GM19240 (cell line): Measurements from ENCODE around the gene PFDN6.
A peak's percentile ranks its signal among the peaks of the same experiment; 100 is the strongest.

Experiments used
- DNase-seq: peaks from one replicate; pipeline ENCODE4 v3.0.0; 2011; ENCODE audit warnings: low spot score; ENCODE audit not compliant: insufficient read length

Gene PFDN6

GRCh38 chr6:33295621-33296369, 6.4 kb downstream of the PFDN6 start:
- DNase-seq, result no peak

DNA sequence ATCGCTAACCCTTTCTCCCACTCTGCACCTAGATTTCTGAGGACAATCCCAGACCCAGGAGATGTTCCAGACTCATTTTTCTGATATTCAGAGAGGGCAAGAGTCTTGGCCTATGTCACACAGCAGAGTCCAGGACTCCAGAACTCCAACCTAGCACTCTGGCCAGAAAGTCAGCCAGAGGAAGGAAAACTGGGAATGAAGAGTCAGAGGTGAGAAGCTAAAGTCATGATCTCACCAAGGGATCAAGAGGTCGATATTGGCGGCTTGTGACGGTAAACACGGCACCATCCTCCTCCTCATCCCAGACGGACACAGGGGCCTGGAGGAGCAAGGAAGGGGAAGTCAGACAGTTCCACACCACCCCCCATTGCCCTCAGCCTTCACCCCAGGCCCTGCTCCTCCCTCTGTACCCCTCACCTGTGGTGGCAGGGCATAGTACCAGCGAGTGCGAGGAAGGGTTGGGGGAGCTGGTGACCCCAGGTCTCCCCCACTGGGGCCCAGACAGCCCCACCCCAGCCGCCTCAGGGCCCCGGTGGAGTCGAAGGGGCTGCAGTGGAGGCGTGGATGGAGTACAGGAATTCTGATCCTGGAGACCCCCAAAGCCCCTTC, 7.5 kb downstream of the PFDN6 start:
- no peak for DNase-seq

- no peak for DNase-seq
Measured at GRCh38 chr6:33297406-33297955, 8.1 kb downstream of the PFDN6 start.

DNA sequence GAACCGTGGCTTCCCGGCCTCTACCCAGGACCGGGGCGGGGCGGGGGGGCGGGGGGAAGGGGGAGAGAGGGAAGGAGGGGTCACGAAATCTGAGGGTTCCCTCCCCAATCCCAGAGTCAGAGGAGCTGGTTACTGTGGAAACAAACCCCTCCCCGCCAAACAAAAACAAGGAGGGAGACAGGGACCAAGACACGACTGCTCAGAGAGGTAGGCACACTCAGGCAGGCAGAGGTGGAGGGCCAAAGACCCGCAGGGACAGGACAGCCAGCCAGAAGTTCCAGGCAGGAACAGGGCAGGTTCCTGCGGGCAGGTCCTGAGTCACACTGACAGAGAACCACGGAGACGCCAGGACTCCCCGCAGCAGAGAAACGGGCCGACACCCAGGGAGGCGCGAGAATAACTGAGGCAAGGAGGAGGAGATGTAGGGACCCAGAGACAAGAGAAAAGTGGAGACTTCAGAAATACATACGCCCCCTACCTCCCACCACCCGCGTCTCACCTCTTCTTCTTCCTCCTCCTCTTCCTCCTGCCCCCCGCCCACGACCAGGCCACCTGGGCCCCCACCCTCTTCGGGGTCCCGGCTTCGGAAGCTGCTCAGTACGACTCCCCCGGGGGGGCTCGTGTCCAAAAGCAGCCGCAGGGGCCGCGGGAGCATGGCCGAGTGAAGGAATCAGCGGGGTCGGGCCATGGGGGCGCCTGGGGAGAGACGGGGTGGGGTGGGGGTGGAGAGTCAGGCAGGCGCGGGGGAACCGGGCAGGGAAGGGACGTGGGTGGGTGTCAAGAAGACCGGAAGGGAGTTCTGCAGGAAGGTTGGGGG, 8.8 kb downstream of the PFDN6 start:
- DNase-seq, result no peak

DNA sequence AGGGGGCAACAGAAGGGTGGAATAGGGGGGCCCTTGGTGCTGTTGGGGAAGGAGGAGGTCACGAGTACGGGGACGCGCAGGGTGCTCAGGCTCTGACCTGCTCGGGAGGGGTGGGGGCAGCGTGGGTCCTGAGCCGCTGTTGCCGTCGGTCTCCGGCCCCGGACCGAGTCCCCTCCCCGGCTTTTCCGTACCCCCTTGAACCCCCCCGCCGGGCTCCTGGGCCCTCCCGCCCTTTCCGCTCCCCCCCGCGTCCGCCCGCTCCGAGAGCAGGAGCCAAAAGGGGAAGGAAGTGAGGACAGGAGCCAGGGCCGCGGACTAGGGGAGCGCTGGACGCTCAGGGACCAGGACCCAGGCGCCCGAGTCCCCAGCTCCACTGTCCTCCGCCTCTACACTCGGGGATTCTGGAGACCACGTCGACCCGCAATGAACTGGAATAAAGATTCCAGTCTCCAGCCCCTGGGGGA, 9.4 kb downstream of the PFDN6 start, which contains the start of gene RGL2:
Gene RGL2 (minus strand): TSS at position 170 of the 464 bp plus-strand sequence. CDS start 332 bp downstream, outside the sequence.
- DNase-seq, result no peak

- no peak for DNase-seq
Measured at GRCh38 chr6:33299237-33299944, 10.0 kb downstream of the PFDN6 start.

DNA sequence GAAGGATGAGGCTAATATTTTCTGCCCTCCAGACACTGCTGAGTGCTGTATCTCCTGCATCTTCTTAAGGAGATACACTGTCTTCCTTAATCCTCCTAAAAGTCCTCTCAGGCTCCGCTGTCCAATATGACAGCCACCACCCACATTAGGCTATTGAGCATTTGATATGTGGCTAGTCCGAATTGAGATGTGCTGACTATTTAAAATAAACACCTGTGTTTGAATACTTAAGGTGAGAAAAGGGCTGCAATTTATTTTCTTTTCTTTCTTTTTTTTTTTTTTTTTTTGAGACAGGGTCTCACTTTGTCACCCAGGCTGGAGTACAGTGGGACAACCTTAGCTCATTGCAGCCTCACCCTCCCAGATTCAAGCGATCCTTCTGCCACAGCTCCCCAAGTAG, 12.5 kb downstream of the PFDN6 start:
- DNase-seq, result no peak

DNA sequence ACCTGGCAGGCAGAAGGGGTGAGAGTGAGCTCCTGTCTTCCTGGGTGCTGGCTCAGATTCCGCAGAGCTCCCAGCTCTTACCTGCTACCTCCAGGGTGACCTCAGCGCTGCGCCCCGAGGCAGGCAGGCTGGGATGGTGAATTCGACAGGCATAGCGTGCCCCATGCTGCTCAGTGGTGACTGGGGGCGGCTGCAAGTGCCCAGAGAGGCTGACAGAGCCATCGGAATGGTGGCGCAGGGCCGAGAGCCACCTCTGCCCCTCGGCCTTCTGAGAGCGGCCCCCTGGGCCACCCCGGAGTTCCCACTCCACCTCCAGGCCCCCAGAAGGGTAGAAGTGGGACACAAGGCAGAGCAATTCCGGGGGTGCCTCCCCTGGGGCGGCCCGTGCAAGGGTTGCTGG, 14.8 kb downstream of the PFDN6 start:
- no peak for DNase-seq

DNA sequence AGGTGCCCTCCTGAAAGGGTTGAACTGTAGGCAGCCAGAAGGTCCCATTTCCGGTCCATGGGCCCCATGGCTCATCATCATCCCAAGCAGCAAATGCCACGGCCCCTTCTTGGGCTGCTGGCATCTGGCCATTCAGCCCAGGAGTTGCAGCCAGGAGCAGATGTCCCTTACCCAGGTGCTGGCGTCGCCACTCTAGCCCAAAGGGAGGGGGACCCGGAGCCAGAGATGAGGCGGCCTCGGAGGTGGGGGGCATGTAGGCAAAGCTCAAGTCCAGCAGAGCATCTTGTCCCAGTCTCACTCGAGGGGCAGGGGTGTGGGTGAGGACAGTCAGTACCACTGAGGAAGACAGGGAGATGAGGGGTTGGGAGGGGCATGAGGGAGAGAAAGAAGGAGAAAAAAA, 15.7 kb downstream of the PFDN6 start:
- DNase-seq, result no peak

DNA sequence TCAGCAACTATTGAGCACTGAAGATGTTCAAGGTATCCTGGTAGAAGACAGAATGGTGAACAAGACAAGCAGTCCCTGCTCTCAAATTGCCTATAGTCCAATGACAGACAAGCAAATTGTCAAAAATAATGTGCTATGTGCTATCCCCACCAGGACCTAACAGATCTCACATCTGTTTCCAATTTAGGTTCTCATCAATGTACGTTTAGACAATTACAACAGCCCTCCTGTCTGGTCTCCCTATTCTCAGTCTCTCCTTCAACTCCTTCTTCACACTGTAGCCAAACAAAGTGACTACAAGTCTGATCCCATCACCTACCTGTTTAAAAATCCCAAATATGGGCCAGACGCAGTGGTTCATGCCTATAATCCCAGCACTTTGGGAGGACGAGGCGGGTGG, 17.0 kb downstream of the PFDN6 start:
- DNase-seq, result no peak

DNA sequence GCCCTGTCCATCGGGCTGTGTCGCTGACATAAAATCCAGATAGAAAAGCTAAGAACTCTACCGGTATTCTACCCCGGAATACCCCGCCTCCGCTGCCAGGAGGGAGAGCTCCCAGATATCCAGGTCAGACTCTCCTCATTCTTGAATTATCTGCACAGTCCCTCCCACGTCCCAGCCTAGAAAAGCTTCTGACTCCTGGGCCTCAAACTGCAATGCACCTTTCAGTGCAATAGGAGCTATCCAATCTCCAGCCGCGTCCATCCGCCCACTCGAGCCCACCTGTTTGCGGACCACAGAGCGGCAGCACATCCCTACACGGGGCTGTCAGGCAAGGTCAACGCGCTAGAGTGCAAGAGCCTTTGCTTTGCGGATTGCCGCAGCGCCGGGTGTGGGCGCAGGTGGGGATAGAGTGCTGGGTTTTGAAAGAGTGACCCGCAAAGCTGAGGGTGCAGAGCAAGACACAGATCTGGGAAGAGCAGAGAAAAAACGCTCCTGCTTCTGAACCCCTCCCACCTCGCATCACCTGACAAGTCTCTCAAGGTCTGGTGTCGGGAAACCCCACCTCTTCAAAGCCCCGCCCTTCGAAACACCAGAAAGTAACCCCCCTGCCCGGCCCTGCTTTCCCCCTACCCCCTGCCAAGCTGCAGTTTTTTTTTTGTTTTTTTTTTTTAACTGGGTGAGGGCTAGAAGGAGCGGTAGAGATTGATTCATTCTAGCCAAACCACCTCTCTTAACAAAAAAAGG, 23.1 kb downstream of the PFDN6 start:
- DNase-seq, result no peak

DNA sequence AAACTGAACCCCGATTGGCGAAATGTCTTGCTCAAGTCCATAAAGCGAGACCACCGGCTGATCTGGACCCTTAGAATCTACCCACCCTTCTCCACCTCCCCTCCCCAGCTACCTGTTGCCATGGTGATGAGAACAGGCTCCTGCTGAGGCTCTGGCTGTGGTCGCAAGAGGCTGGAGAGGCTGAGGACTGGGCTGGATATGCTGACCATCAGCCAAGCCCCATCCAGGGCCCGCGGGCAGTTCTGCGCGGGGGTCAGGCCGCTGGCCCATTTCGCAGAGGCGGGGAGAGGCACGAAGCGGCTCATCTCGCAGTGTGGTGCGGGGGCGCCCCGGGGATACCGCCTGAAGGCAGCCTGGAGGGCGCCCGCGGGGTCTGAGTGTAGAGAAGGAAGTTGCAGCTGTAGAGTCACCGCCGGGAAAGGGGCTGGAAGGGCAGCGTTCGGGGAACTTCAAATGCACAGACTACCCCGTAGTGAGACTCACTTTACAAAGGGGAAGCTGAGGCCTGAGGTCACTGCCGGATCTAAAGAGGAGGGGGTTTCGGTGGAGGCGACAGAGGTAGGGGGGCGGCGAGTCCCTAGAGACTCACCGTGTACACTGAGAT, 23.8 kb downstream of the PFDN6 start:
- no peak for DNase-seq

GRCh38 chr6:33313709-33314514, 24.5 kb downstream of the PFDN6 start, which contains the start of gene TAPBP:
TAPBP (minus strand) TSS chr6:33314078; CDS start chr6:33314041, 37 bp downstream.
- peak; percentile 62 for DNase-seq

GRCh38 chr6:33314515-33314942, 25.1 kb downstream of the PFDN6 start:
- no peak for DNase-seq

GRCh38 chr6:33314943-33315792, 25.8 kb downstream of the PFDN6 start:
- no peak for DNase-seq

DNA sequence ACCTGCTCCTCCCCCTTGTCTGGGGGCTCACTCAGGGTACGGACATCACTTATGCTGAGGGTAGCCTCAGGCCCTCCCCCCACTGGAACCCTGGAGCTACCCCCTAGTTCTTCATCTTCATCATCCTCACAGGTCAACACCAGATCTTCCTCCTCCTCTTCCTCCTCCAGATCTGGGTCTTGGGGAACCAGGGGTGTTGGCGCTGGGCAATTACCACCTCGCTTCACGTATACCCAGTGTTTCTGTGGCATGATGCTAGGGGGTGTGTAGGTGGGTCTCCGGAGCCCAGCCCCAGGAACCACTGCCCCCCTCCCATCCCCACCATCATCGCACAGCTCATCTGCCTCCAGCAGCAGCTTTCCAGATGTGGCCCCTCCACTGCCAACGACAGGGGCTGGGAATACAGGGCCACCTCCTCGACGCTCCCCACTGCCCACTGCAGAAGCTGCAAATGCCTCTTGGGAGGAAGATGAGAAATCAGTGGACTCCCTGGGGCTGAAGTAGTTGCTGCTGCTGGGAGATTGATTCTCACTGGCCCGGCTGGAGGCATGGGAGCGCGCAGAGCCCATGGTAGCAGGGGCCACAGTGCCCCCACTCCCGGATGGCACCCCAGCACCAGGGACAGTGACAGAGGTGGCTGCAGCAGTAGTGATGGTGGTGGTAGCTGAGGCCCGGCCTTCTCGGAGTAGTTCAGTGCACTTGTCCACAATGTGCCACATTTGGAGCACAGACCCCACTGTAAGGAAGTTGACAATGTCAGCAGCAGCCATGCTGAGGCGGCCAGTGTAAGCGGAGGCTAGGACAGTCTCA, 26.6 kb downstream of the PFDN6 start:
- no peak for DNase-seq
